ENCODE data around the gene TEK. TPM values are rescaled to one million over a fixed set of nuclear protein-coding genes. Genes with fewer than 3 reads are reported as not detected.

Gene TEK
- total RNA-seq: 10 to 100 TPM; 12.1 to 33.1 (median 17.7) TPM
- polyA plus RNA-seq: 10 to 100 TPM in 1 of 2 donors, 1 to 10 TPM in 1; 6.7 to 14.0 TPM
- long read RNA-seq, donor 1, full-length matches to known transcripts: 10 of 31 reads
- long read RNA-seq, donor 1, partial matches to known transcripts: 7 of 31 reads
- long read RNA-seq, donor 1, other reads (novel, unspliced or antisense): 14 of 31 reads
- long read RNA-seq, donor 2, full-length matches to known transcripts: 10 of 34 reads
- long read RNA-seq, donor 2, partial matches to known transcripts: 1 of 34 reads
- long read RNA-seq, donor 2, other reads (novel, unspliced or antisense): 23 of 34 reads
- long read RNA-seq, donor 3, full-length matches to known transcripts: 17 of 88 reads
- long read RNA-seq, donor 3, partial matches to known transcripts: 38 of 88 reads
- long read RNA-seq, donor 3, other reads (novel, unspliced or antisense): 33 of 88 reads

DNA sequence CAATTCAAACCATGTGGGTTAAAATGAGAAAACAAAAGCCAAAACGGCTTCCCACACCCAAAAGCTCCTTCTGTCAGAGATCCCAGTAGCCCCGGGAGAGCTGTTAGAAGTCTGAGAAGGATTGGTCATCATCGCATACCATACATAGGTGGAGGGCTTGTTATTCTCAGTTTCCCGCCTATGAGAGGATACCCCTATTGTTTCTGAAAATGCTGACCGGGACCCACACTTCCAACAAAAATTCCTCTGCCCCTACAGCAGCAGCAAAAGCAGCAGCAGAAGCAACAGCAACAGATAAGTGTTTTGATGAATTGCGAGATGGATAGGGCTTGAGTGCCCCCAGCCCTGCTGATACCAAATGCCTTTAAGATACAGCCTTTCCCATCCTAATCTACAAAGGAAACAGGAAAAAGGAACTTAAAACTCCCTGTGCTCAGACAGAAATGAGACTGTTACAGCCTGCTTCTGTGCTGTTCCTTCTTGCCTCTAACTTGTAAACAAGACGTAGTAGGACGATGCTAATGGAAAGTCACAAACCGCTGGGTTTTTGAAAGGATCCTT is at the start of gene TEK:
Gene TEK (plus strand): TSS at position 245 of the 561 bp plus-strand sequence. CDS start 366 bp downstream, outside the sequence.
- H3K9me3 ChIP-seq: no peaks in the 10 kb centered on the region
- H3K27me3 ChIP-seq: no peaks in the 10 kb centered on the region
- TF ChIP-seq, protein P1, sequence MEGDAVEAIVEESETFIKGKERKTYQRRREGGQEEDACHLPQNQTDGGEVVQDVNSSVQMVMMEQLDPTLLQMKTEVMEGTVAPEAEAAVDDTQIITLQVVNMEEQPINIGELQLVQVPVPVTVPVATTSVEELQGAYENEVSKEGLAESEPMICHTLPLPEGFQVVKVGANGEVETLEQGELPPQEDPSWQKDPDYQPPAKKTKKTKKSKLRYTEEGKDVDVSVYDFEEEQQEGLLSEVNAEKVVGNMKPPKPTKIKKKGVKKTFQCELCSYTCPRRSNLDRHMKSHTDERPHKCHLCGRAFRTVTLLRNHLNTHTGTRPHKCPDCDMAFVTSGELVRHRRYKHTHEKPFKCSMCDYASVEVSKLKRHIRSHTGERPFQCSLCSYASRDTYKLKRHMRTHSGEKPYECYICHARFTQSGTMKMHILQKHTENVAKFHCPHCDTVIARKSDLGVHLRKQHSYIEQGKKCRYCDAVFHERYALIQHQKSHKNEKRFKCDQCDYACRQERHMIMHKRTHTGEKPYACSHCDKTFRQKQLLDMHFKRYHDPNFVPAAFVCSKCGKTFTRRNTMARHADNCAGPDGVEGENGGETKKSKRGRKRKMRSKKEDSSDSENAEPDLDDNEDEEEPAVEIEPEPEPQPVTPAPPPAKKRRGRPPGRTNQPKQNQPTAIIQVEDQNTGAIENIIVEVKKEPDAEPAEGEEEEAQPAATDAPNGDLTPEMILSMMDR (IDR thresholded peaks at IDR 0.05): no peak
- intact Hi-C loops (cut with DNase I): no loop called here
- peak; percentile 36 to 76 (median 60) for ATAC-seq
- H3K36me3 ChIP-seq: no peaks in the 10 kb centered on the region
- peak within 1 kb of the TSS; percentile 1 to 92 (median 76) for H3K27ac ChIP-seq
- DNase-seq: peak in 1 of 2 donors; percentile 14
- H3K4me3 ChIP-seq: peak within 1 kb of the TSS; percentile 18 to 63 (median 51)
- WGBS, 2 donors: 19 to 24% methylated on average over 9 of the region's 9 CpGs
- peaks cover 0 to 19% (median 0%) of the 10 kb centered on the region in 9 donors for H3K4me1 ChIP-seq

DNA sequence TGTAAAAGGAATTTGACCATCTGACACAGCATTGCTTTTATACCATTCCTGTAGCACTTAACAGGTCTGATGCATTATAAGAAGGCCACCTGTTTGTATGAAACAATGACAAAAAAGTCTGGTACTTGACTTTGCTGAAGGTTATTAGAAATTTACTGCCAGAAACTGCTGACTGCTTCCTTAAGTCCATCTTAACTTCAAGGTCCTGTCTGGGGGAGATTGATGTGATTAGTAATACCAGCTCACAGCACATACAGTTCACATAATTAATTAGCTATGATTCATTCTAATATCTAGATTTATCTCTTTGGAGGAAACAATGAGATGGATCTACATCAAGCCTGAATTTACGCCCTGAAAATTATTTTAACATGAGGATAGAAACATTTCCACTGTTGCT is 49.6 kb upstream of the TEK start:
- no peak for DNase-seq
- TF ChIP-seq, protein P1 (IDR thresholded peaks at IDR 0.05): no peak
- ATAC-seq: no peak
- Histone ChIP-seq H3K27ac (no peak overlapping the region), H3K4me3 (no peak overlapping the region), H3K36me3 (peaks cover 0 to 43% (median 3%) of the 10 kb centered on the region in 9 donors), H3K4me1 (peaks cover 0 to 7% (median 0%) of the 10 kb centered on the region in 9 donors), H3K27me3 (no peaks in the 10 kb centered on the region), H3K9me3 (no peaks in the 10 kb centered on the region)
- intact Hi-C loops (cut with DNase I): loop anchor here in 1 of 10 donors (10.0 kb wide), 1 partner anchor 65 kb away; no protein-coding TSS in a partner anchor
- 79 to 80% methylated on average over 1 of the region's 1 CpG for WGBS, 2 donors

DNA sequence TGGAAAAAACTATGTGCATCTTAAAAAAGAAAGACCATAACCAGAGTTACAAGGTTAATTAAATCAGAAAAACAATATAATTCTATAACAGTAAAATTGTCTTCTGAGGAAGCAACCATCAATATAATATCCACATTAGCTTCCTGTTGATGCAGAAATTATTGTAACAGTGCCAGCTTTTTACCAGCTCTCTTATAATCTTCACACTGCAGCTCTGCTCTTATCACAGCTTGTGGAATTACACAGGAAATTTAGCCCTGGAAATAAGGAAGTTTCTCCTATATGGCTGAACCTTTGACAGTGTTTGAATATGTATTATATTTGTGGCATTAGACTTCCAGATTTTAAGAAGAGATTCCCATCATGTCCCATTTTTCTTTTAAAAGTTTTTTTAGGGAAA is 49.1 kb upstream of the TEK start:
- DNase-seq: no peak
- TF ChIP-seq, protein P1 (IDR thresholded peaks at IDR 0.05): no peak
- H3K27ac ChIP-seq: no peak overlapping the region
- no peak overlapping the region for H3K4me3 ChIP-seq
- intact Hi-C loops (cut with DNase I): loop anchor here in 1 of 10 donors (10.0 kb wide), 1 partner anchor 65 kb away; no protein-coding TSS in a partner anchor
- peaks cover 0 to 7% (median 0%) of the 10 kb centered on the region in 9 donors for H3K4me1 ChIP-seq
- H3K36me3 ChIP-seq: peaks cover 0 to 43% (median 3%) of the 10 kb centered on the region in 9 donors
- ATAC-seq: no peak
- no peaks in the 10 kb centered on the region for H3K9me3 ChIP-seq
- H3K27me3 ChIP-seq: no peaks in the 10 kb centered on the region

DNA sequence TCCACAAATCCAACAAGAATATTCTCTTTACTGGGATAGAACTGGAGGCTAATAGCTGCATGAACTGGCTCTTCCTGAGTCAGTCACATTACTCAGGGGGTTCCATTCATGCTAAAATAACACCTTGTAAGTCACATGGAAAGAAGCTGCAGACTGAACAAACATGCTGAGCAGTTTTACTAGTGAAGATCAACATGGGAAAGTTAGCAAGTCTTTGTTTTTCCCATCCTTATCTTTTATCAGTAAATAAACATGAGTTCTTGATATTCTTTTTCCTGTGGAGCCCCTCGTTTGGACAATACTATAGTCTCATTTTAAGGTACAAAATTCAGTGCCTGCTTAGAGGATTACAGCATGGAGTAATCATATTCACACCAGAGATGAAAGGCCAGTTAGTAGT is 43.7 kb upstream of the TEK start:
- Histone ChIP-seq H3K4me1 (peaks cover 0 to 13% (median 0%) of the 10 kb centered on the region in 9 donors), H3K27me3 (no peaks in the 10 kb centered on the region), H3K27ac (no peak overlapping the region), H3K4me3 (no peak overlapping the region), H3K9me3 (no peaks in the 10 kb centered on the region), H3K36me3 (peaks cover 0 to 15% (median 0%) of the 10 kb centered on the region in 9 donors)
- DNase-seq (no peak), ATAC-seq (no peak)
- TF ChIP-seq, protein P1 (IDR thresholded peaks at IDR 0.05): no peak
- WGBS, 2 donors: 50 to 62% methylated on average over 1 of the region's 1 CpG
- intact Hi-C loops (cut with DNase I): no loop called here

Measured in heart right ventricle (tissue), 16 donors.